Erythroblast (primary cell): ENCODE results near the gene NFE2L1.
"Not testable (repeated sequence)": the region's sequence is repeated elsewhere in the genome, so short reads cannot be mapped to it uniquely, and the experiment has no call there.

ENCODE experiments used
- DNase-seq, 2 experiments: peaks; one replicate each; lab custom pipeline; 2025; lab: John Stamatoyannopoulos, UW
- GATA1 ChIP-seq: IDR thresholded peaks from 2 replicates; pipeline ENCODE4 v1.6.1; 2011; ENCODE audit warnings: low read depth, mild to moderate bottlenecking, control low read depth, low read length, moderate library complexity
- POLR2A ChIP-seq: IDR thresholded peaks from 2 replicates; pipeline ENCODE4 v1.6.1; 2011; ENCODE audit warnings: mild to moderate bottlenecking, low read length

NFE2L1 gene

DNA sequence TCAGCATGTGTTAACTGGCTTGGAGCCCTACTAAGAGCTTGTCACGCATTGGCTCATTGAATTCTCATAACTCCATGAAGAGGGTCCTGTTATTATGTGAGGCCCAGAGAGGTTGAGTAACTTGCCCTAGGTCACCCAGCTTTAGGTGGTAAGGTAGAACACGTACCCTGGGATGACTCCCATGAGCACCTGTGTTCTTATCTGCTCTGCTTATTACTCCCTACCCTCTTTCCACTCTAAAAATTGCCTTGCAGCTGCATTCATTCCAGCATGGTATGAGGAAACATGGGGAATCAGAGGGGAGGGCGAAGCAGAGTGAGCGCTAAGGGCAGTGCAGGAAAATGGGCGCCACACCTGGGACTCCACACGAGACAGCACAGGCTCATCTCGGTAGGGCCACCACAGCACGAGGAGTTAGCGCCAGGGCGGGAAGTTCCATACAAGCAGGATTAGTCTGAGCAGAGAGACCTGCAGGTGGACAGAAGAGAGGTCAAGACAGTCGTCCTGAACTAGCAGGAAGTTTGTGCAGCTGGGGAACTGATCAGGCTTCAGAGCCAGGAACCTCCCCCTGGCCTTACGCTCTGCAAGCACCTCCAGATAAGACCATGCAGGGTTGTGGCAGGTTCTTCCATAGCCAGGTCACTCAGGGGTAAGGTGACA is 20.7 kb upstream of the NFE2L1 start:
- no peak for DNase-seq
- no peak for TF ChIP-seq POLR2A
- no peak for TF ChIP-seq GATA1

DNA sequence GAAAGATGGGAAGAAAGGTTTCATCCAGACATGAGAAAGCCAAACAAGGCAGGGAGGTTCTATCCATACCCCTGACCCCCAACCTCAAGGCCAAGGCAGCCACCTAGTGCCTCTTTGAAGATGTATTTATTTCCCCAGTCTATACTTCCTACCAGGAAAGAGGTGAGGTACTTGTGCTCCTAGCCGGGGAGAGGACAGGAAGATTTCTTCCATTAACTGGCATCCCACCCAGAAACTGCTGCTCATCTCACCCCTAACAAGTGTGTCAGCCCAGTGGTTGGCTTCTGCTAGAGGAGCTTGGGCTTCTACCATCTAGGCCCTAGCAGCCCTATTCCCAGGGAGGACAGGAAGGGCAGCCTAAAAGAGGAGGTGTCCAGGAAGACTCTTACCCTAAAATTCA is 19.4 kb upstream of the NFE2L1 start:
- no peak for DNase-seq
- TF ChIP-seq GATA1, result no peak
- no peak for TF ChIP-seq POLR2A

DNA sequence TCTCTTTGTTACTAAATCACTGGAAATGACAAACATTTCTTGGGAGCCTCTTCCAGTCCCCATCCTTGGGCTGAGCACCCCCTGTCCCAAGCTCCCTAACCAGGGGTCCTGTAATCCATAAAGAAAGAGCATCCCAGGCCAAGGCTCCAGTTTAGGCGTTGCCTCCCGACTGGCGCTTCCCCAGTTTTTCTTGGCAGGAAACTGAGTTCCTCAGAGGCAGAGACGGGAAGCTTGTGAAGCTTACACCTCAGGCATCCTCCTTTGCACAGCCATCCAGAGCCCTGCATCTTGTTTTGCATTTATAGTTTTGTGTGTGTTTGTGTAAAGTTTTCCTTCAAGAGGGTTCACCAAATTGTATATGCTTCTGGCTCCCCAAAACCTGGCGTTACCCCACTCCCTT is 17.6 kb upstream of the NFE2L1 start:
- no peak for TF ChIP-seq POLR2A
- DNase-seq, result no peak

DNA sequence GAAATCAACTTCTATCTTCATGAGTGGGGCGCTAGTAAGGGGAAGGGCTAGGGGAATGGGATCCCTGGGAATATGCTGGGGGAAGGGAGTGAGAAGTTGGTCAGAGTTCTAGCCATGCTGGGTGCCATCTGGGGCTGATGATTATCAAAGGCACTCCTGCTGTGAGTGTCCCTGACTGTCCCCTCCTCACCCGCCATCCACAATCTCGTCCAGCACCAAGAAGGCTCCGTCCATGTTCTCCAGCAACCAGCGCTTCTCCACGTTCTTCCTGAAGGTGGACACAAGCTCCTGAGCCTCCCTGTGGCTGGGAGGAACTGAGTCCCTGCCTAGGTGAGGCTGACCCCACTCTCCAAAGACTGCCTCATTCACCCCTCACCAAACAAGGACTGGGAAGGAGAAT is 16.2 kb upstream of the NFE2L1 start:
- no peak for DNase-seq
- TF ChIP-seq GATA1 (no peak), POLR2A (no peak)

DNA sequence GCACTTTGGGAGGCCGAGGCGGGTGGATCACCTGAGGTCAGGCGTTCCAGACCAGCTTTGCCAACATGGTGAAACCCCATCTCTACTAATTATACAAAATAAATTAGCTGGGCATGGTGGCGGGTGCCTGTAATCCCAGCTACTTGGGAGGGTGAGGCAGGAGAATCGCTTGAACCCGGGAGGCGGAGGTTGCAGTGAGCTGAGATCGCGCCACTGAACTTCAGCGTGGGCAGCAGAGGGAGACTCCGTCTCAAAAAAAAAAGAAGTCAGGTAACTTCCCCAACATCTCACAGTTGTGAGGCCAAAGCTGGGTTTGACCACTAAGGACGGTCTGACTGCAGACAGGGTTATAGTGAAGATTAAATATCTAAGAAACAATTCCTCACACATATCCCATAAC is 13.4 kb upstream of the NFE2L1 start:
- not testable (repeated sequence) for DNase-seq

DNA sequence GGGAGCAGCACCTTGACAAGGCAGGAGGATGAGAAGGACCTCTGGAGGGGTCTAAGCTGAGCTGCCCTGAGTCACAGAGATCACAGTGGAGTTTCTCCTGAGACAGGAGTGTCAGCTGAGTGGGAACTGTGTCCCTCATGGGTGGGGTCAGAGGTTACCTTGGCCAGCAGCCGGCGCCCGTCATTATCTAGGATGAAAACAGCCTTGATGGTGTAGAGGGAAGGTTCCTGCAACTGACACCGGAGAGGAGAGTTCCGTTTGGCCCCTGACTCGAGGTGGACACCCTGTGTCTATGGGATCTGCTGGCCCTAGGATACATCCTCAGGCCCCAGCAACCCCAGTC is 11.5 kb upstream of the NFE2L1 start:
- no peak for DNase-seq
- TF ChIP-seq POLR2A, result no peak
- TF ChIP-seq GATA1, result no peak

DNA sequence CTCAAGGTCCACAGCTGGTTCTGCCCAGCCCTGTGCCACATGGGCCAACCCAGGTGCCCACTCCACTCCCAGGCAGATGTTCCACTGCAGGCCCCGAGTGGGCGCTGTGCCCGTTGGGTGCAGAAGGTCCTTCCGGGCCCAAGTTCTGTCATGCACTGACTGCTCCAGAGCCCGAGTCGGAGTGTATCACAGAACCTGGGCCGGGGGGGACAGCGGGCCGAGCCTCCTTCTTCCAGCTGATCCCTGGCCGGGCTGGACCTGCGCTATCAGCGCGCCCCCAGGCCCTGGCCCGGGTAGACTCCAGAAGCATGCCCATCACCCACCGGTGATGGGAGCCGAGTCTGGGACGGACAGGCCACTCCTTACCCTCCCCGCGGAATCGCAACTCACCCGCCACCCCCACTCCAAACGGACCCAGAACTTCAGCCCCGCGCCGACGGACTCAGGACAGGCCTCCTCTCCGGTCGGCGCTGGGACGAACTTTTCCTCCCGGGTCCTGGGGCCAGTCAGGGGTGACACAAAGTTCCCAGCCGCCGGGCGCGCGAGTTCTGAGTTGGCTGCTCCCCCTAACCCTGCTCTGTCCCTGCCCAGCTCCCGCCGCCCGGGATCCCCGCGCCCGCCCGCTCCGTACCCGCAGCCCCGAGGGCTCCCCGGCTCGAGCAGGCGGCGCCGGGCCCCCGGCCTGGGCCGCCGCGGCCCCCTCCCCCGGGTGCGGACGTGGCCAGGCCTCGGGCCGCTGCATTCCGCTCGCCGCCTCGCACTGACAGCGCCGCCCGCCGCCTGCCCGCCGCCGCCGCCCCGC is 10.9 kb upstream of the NFE2L1 start, which contains the start of gene COPZ2:
COPZ2 (minus strand) TSS at position 762 of the 802 bp plus-strand sequence; CDS start at position 742, 20 bp downstream.
- peak; percentile 44 to 55 for DNase-seq
- TF ChIP-seq GATA1 (no peak), POLR2A (peak; percentile 25)

DNA sequence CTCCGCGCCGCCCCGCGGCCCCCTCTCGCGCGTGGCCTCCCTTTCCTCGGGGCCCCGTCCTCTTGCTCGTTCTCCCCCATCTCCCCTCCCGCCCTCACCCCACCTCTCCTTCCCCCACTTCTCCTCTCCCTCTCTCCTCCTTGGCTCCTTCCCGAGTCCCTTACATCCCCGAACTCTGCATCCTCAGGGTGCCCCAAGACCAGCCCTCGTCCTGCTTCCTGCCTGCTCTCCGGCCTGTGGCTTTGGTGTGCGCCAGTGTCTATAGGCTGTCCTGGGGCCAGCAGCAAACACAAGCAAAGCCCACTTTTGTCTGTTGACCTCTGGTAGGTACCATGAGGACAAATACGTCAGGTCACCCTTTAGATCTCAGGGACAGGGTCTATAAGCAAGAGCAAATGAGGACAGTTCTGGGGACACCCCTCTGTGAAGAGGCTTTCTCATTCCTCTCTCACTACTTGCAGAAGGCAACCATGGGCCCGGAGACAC is 10.3 kb upstream of the NFE2L1 start:
- TF ChIP-seq GATA1 (no peak), POLR2A (no peak)
- no peak for DNase-seq

DNA sequence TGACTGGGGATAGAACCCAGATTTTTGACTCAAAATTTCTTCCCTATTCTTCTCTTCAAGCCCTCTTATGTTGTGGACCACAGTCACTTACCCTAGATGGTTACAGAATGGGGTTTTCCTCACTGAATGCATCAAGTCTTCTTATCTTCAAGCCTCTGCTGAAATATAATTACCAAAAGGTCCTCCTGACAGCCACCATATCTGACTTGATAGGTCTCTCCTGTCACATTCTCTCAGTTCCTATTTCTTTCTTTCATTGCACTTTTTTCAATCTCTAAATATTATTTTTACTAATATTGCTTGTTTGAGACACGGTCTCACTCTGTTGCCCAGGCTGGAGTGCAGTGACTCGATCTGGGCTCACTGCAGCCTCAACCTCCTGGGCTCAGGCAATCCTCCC is 9.5 kb upstream of the NFE2L1 start:
- DNase-seq, result no peak
- no peak for TF ChIP-seq GATA1
- TF ChIP-seq POLR2A, result no peak

DNA sequence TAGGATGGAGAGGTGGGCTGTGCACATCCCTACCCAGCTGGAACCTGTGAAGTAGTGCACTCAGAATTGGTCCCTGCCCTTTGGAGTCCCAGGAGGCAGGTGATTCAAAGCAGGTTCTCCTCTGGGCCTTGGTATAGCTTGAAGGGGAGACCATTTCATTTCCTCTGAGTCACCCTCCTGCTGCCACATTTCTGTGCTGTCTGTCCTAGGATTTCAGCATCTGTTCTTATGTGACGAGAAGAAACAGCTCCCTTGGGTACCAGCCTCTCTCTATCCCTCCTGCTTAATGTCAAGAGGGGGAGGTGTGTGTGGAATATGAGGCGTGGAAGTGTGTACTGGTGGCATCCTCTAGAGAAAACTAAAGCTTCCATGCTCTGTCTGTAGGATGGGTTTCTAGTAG is 5.0 kb upstream of the NFE2L1 start:
- no peak for TF ChIP-seq GATA1
- DNase-seq, result no peak

DNA sequence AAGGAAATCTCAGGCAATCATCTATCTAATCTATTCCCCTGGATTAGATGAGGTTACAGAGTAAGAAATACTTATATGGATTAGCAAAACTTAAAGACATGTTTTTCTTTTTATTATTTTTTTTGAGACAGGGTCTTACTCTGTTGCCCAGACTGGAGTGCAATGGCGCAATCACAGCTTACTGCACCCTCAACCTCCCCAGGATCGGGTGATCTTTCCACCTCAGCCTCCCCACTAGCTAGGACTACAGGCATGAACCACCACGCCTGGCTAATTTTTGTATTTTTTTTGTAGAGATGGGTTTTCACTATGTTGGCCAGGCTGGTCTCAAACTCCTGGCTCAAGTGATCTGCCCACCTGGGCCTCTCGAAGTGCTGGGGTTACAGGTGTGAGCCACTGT is 3.3 kb upstream of the NFE2L1 start:
- DNase-seq, result no peak
- TF ChIP-seq GATA1 (no peak), POLR2A (no peak)

DNA sequence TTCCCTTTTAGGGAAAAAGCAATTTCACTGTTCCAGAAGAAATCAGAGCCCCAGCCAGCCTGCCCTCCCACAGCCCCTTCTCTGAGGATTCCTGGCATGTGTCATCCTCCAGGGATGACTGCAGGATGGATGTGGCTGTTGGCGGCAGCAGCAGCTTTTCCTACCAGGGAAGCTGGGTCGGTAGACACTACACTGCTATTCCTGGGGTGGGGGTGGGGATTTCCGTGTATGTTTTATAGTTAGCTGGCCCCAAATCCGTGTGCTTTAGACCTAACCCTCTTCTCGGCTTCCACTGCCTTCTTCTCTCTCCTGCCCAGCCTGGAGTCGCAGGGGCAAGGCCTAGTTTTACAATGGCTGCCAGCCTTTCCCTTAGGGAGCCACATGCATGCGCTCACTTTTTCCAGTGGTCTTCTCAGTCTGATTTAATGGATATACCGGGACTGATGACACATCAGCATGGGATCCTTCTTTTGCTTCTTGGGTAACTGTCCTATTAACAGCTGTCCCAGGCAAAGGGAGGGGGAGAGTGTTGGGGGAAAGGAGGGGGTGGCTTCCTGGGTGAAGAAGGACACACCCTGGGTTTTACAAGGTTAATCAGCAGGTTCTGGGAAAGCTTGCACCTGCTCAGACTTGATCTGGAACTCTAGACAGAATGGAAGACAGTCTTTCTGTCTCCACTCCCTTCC is 2.7 kb upstream of the NFE2L1 start:
- no peak for TF ChIP-seq GATA1
- TF ChIP-seq POLR2A, result no peak
- no peak for DNase-seq

DNA sequence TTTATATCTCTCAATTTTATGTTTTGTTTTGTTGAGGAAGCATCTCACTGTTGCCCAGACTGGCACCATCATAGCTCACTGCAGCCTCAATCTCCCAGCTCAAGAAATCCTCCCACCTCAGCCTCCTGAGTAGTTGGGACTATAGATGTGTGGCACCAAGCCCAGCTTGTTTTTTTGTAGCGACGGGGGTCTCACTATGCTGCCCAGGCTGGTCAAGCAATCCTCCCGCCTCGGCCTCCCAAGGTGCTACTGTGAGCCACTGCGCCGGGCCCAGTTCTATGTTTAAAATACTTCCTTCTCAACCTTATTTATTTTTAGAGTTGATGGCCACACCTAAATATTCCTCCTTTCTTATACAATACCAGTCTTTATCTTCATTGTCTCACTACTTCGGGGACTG is 1.9 kb upstream of the NFE2L1 start:
- no peak for DNase-seq
- TF ChIP-seq POLR2A (no peak), GATA1 (no peak)

DNA sequence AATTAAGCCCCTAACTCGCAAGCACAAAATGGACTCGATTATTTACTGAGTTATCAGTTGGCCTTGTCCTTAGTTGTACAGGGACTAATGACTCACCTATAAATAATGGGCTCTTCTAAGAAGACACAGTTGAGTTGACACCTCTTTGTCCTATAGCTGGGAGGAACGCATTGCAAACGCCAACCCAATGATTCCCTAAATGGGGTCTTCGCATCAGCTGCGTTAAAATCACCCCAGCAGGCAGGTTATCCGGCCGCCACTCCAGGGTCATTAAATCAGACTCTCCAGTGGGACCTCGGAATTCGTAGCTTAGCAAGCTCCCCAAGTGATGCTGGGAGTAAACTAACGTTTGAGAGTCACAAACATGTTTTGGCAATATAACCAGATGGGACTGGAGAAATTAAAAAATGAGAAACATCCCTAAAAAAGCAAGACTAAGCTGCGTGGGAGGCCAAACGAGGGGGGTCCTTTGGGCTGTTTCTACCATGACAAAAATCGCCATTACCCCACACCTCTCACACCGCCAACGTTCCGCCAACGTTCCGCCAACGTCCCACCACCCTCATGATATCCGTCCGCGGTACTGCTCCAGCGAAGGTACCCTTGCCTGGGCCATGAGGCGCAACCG is 932 bp upstream of the NFE2L1 start:
- peak; percentile 40 to 51 for DNase-seq
- TF ChIP-seq POLR2A (no peak), GATA1 (no peak)
